ENCODE data around the gene EFCAB6. TPM values are rescaled to one million over a fixed set of nuclear protein-coding genes. Genes with fewer than 3 reads are reported as not detected.

Gene EFCAB6
- total RNA-seq, 2 donors from 2014 or later = 2.2 to 2.5 TPM

DNA sequence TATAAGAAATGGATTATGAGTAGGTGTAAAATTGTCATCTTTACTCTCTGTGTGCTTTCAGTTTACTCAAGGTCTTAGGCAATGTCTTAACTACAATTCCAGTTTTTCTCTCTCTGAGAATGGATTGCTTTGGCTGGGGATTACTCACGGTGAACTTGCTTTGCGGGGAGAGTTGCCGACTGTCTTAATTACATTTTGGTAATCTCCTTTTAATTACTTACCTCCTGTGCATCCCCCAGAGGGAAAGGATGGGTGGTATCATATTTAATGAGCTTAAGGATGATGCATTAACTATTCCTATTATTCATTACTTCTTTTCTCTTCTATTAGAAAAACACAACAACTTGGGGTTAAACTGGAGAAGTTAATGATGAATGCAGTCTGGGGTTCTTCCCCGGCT lies 240.9 kb downstream of the EFCAB6 start:
- DNase-seq (ENCODE audit: low spot score) (no peak), ATAC-seq (ENCODE audit: insufficient number of reproducible peaks, low FRiP score, low read depth) (no peak)
- TF ChIP-seq, protein P1, sequence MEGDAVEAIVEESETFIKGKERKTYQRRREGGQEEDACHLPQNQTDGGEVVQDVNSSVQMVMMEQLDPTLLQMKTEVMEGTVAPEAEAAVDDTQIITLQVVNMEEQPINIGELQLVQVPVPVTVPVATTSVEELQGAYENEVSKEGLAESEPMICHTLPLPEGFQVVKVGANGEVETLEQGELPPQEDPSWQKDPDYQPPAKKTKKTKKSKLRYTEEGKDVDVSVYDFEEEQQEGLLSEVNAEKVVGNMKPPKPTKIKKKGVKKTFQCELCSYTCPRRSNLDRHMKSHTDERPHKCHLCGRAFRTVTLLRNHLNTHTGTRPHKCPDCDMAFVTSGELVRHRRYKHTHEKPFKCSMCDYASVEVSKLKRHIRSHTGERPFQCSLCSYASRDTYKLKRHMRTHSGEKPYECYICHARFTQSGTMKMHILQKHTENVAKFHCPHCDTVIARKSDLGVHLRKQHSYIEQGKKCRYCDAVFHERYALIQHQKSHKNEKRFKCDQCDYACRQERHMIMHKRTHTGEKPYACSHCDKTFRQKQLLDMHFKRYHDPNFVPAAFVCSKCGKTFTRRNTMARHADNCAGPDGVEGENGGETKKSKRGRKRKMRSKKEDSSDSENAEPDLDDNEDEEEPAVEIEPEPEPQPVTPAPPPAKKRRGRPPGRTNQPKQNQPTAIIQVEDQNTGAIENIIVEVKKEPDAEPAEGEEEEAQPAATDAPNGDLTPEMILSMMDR (IDR thresholded peaks at IDR 0.05) = no peak

DNA sequence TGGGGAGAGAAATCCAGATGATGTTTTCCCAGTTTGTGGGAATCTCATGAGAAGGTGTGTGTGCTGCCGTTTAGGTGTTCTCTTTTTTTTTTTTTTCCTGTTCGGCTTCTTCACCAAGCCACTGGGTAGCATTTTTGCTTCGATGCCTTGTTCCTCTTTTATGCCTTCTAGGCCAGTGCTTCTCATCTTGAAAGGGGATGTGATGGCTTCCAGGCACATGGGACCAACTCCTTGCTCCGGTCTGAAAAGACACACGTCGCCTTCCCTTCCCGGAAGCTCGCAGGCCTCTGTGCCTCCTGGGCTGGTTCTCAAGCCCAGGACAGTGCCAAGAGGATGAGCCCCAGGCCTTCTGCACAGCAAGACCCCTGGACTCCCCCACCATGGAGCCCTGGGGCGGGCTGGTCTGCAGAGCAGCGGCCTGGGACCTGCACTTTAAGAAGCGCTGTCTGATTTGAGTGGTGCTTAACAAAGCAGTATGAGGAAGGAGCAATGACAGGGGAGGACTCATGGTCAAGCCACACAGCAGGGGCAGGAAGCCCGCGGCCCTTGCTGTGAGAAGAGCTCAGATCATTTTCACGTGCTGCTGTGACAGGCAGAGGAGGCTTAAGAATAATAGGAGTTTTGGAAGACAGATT lies 241.5 kb downstream of the EFCAB6 start:
- TF ChIP-seq, protein P1 (IDR thresholded peaks at IDR 0.05) = no peak
- Histone ChIP-seq H3K27ac (no peak overlapping the region), H3K27me3 (replicated peaks; ENCODE audit: insufficient read depth) (no peaks in the 10 kb centered on the region), H3K9me3 (no peaks in the 10 kb centered on the region), H3K36me3 (no peaks in the 10 kb centered on the region), H3K4me3 (no peak overlapping the region), H3K4me1 (ENCODE audit: control insufficient read depth in 1 of 2, low read depth in 2 of 2) (no peaks in the 10 kb centered on the region)
- ATAC-seq (ENCODE audit: insufficient number of reproducible peaks, low FRiP score, low read depth) (no peak), DNase-seq (ENCODE audit: low spot score) (no peak)

More for the DNA sequence above, 240.9 kb downstream of the EFCAB6 start:
- Histone ChIP-seq H3K4me1 (ENCODE audit: control insufficient read depth in 1 of 2, low read depth in 2 of 2) (no peaks in the 10 kb centered on the region), H3K36me3 (no peaks in the 10 kb centered on the region), H3K27me3 (replicated peaks; ENCODE audit: insufficient read depth) (no peaks in the 10 kb centered on the region), H3K4me3 (no peak overlapping the region), H3K9me3 (no peaks in the 10 kb centered on the region), H3K27ac (no peak overlapping the region)

DNA sequence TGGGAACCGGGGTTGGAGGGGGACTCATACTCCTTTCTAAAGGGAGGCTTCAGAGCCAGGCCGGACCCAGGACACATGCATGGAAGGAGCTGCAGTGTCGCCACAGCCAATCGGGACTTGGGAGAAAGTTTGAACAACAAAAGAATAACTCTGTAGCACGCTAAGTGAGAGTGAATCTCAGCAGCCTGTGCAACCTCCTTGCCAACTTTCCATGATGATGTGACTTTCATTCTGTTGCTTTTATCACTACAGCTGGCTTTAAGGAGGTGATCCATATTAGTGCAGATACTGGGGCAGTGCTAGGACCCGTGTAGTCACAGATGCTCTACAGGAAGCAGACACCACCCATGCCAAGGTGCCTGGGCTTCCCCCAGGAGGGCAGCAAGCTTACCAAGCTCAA lies 243.0 kb downstream of the EFCAB6 start:
- Histone ChIP-seq H3K27me3 (replicated peaks; ENCODE audit: insufficient read depth) (no peaks in the 10 kb centered on the region), H3K4me3 (no peak overlapping the region), H3K9me3 (no peaks in the 10 kb centered on the region), H3K4me1 (ENCODE audit: control insufficient read depth in 1 of 2, low read depth in 2 of 2) (no peaks in the 10 kb centered on the region), H3K27ac (no peak overlapping the region), H3K36me3 (no peaks in the 10 kb centered on the region)
- TF ChIP-seq, protein P1 (IDR thresholded peaks at IDR 0.05) = no peak
- ATAC-seq (ENCODE audit: insufficient number of reproducible peaks, low FRiP score, low read depth) = no peak
- DNase-seq (ENCODE audit: low spot score) = no peak

DNA sequence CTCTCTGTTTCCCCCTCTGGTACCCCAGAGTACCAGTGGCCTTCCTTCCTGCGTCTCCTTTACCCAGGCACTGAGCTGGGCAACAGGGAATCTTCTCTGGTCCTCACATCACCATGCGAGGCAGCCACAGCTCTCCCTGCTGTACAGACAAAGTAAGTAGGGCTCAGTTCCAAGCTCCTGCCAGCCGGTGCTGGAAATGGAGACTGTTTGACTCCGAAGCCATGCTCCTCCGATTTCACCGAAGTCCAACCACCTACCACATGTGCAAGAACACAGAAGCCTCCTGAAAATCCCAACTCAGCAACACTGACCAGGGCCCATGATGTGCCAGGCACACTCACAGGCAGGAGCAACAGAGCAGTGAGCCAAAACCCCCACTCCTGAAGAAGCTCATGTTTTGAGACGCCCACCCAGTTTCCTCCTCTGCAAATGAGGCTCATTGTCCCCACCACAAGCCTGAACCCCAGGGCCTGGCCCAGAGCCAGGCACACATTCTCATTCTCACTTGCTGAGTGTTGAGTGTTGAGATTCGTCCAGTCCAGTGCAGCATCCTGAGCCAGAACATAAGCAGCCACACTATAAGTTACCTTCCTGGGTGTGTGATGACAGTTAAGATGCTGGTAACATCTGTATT lies 244.3 kb downstream of the EFCAB6 start:
- Histone ChIP-seq H3K9me3 (no peaks in the 10 kb centered on the region), H3K27ac (no peak overlapping the region), H3K4me3 (no peak overlapping the region), H3K36me3 (no peaks in the 10 kb centered on the region), H3K27me3 (replicated peaks; ENCODE audit: insufficient read depth) (no peaks in the 10 kb centered on the region), H3K4me1 (ENCODE audit: control insufficient read depth in 1 of 2, low read depth in 2 of 2) (no peaks in the 10 kb centered on the region)
- TF ChIP-seq, protein P1 (IDR thresholded peaks at IDR 0.05) = no peak
- DNase-seq (ENCODE audit: low spot score) = no peak
- no peak for ATAC-seq (ENCODE audit: insufficient number of reproducible peaks, low FRiP score, low read depth)

DNA sequence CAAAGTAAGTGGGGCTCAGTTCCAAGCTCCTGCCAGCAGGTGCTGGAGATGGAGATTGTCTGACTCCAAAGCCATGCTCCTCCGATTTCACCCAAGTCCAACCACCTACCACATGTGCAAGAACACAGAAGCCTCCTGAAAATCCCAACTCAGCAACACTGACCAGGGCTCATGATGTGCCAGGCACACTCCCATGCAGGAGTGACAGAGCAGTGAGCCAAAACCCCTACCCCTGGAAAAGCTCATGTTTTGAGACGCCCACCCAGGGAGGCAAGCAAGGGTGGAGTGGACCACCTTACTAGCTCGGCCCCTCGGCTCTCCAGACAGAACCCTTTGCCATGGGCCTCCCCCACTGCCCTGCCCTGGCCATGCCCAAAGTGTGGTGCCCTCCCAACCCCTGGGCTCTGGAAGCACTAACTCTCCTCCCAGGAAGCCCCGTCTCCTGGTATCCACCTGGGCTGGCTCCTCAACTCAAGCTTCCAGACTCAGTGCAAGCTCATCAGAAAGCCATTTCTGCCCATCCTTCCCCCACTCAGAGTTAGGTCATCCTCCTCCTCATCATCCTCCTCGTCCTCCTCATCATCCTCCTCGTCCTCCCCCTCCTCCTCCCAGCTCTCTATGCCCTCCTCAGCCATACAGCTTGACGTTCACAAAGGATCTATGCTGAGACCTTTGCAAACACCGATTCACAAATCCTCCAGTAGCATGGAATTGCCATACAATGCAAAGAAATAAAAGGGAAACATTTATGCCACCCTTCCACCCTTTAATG lies 245.4 kb downstream of the EFCAB6 start:
- Histone ChIP-seq H3K4me1 (ENCODE audit: control insufficient read depth in 1 of 2, low read depth in 2 of 2) (no peaks in the 10 kb centered on the region), H3K36me3 (no peaks in the 10 kb centered on the region), H3K27me3 (replicated peaks; ENCODE audit: insufficient read depth) (no peaks in the 10 kb centered on the region), H3K27ac (no peak overlapping the region), H3K4me3 (no peak overlapping the region), H3K9me3 (no peaks in the 10 kb centered on the region)
- DNase-seq (ENCODE audit: low spot score) (no peak), ATAC-seq (ENCODE audit: insufficient number of reproducible peaks, low FRiP score, low read depth) (no peak)
- TF ChIP-seq, protein P1 (IDR thresholded peaks at IDR 0.05) = no peak
